Cardiac fibroblast (primary cell): ENCODE results near the gene PNKD.

Experiments used
- DNase-seq, 2 donors: peaks; one replicate each; pipeline versions ENCODE4 v3.0.0 to v3.0.0-alpha.2; 2010; ENCODE audit warnings: low read depth in 2 of 2
- H3K4me3 ChIP-seq, 2 donors: replicated peaks in 1 of 2; 1 replicate in 1 of 2; 2 replicates in 1 of 2; pipeline ENCODE4 v1.5.1; 2011; ENCODE audit warnings: low read depth in 2 of 2, low read length in 2 of 2, mild to moderate bottlenecking in 2 of 2, moderate library complexity in 1 of 2
- CTCF ChIP-seq: IDR thresholded peaks from one replicate; pipeline ENCODE4 v1.5.1; 2011; ENCODE audit warnings: low read depth, mild to moderate bottlenecking, low read length, inconsistent platforms

PNKD gene

GRCh38 chr2:218264773-218265561, 5.4 kb upstream of the PNKD start:
- no peak overlapping the region for H3K4me3 ChIP-seq
- DNase-seq: no peak
- TF ChIP-seq CTCF: no peak

- no peak overlapping the region for H3K4me3 ChIP-seq
- no peak for TF ChIP-seq CTCF
- DNase-seq: no peak
Measured at GRCh38 chr2:218265626-218266025, 4.7 kb upstream of the PNKD start.

GRCh38 chr2:218266316-218266979, 3.9 kb upstream of the PNKD start:
- DNase-seq: no peak
- TF ChIP-seq CTCF: no peak
- no peak overlapping the region for H3K4me3 ChIP-seq

GRCh38 chr2:218267259-218267658, 3.1 kb upstream of the PNKD start:
- no peak for TF ChIP-seq CTCF
- no peak overlapping the region for H3K4me3 ChIP-seq
- no peak for DNase-seq

- TF ChIP-seq CTCF: no peak
- DNase-seq: peak in 1 of 2 donors; percentile 36
- peak overlapping the region; percentile 91 to 96 for H3K4me3 ChIP-seq
Measured at GRCh38 chr2:218270721-218271486, 585 bp downstream of the PNKD start.

GRCh38 chr2:218271487-218271797, 1.1 kb downstream of the PNKD start:
- peak overlapping the region; percentile 91 to 96 for H3K4me3 ChIP-seq
- no peak for TF ChIP-seq CTCF

More at GRCh38 chr2:218271487-218271797, 1.1 kb downstream of the PNKD start:
- no peak for DNase-seq
